Astrocyte of the spinal cord (primary cell): ENCODE measurements around the gene FBRS.

Experiments
- DNase-seq: peaks from one replicate; pipeline ENCODE4 v3.0.0; 2011; ENCODE audit warnings: low read depth, low spot score
- H3K4me3 ChIP-seq: 2 replicates; pipeline ENCODE4 v1.5.1; 2011; ENCODE audit warnings: low read depth, mild to moderate bottlenecking, low read length, moderate library complexity
- CTCF ChIP-seq: IDR thresholded peaks from 2 replicates; pipeline ENCODE4 v1.5.1; 2012; ENCODE audit warnings: low read depth, mild to moderate bottlenecking, low read length, inconsistent platforms
- in situ Hi-C: cut with HindIII; loops from 2 replicates; pipeline ENCODE4 v1.10.0; 2017; ENCODE audit warnings: low sequenced_read_pairs

The FBRS gene

GRCh38 chr16:30658731-30659506 is 688 bp downstream of the FBRS start:
- in situ Hi-C loops = no loop called here
- peak; percentile 99 for DNase-seq
- peak overlapping the region; percentile 91 for H3K4me3 ChIP-seq
- TF ChIP-seq CTCF = no peak

- peak overlapping the region; percentile 91 for H3K4me3 ChIP-seq
- peak; percentile 8 for DNase-seq
- no peak for TF ChIP-seq CTCF
- in situ Hi-C loops = no loop called here
Observed at GRCh38 chr16:30659507-30660423, 1.5 kb downstream of the FBRS start.

GRCh38 chr16:30660424-30661261 is 2.4 kb downstream of the FBRS start:
- in situ Hi-C loops = no loop called here
- H3K4me3 ChIP-seq = peak overlapping the region; percentile 91
- peak; percentile 19 for DNase-seq
- TF ChIP-seq CTCF = no peak

- no peak for DNase-seq
- H3K4me3 ChIP-seq = no peak overlapping the region
- in situ Hi-C loops = no loop called here
- no peak for TF ChIP-seq CTCF
Observed at GRCh38 chr16:30662449-30662848, 4.2 kb downstream of the FBRS start.

- no peak for TF ChIP-seq CTCF
- no peak overlapping the region for H3K4me3 ChIP-seq
- DNase-seq = no peak
- in situ Hi-C loops = no loop called here
Observed at GRCh38 chr16:30663038-30663437, 4.8 kb downstream of the FBRS start.

- TF ChIP-seq CTCF = no peak
- no peak for DNase-seq
- in situ Hi-C loops = no loop called here
- no peak overlapping the region for H3K4me3 ChIP-seq
Observed at GRCh38 chr16:30663820-30664219, 5.6 kb downstream of the FBRS start.
